Astrocyte (in vitro differentiated cells and primary cell): ENCODE data around the gene CPNE5. TPM values are rescaled to one million over a fixed set of nuclear protein-coding genes. Genes with fewer than 3 reads are reported as not detected.

Experiments used
- DNase-seq: peaks from one replicate; pipeline ENCODE4 v3.0.0-alpha.2; 2010; ENCODE audit warnings: low read depth
- FAIRE-seq: peaks from 2 replicates; lab custom pipeline; 2011; peaks lifted over from hg19 to GRCh38; lab: Jason Lieb, UNC
- H2AFZ ChIP-seq: 2 replicates; pipeline ENCODE4 v1.6.0; 2012; ENCODE audit warnings: low read depth, low read length, inconsistent platforms
- H3K27ac ChIP-seq: 2 replicates; pipeline ENCODE4 v1.5.1; 2011; ENCODE audit warnings: low read depth, low read length, inconsistent platforms
- H3K27me3 ChIP-seq: 2 replicates; pipeline ENCODE4 v1.6.0; 2011; ENCODE audit warnings: low read length, inconsistent platforms; ENCODE audit not compliant: insufficient read depth
- H3K36me3 ChIP-seq: 2 replicates; pipeline ENCODE4 v1.5.1; 2011; ENCODE audit warnings: low read length, inconsistent platforms; ENCODE audit not compliant: insufficient read depth
- H3K4me1 ChIP-seq: 2 replicates; pipeline ENCODE4 v1.5.1; 2011; ENCODE audit warnings: low read length, inconsistent platforms; ENCODE audit not compliant: insufficient read depth
- H3K4me2 ChIP-seq: 2 replicates; pipeline ENCODE4 v1.6.0; 2012; ENCODE audit warnings: low read length, inconsistent platforms
- H3K4me3 ChIP-seq: 2 replicates; pipeline ENCODE4 v1.5.1; 2011; ENCODE audit warnings: low read depth, mild to moderate bottlenecking, low read length, inconsistent platforms; ENCODE audit not compliant: insufficient read depth
- H3K79me2 ChIP-seq: 2 replicates; pipeline ENCODE4 v1.6.0; 2012; ENCODE audit warnings: mild to moderate bottlenecking, low read length, inconsistent platforms; ENCODE audit not compliant: insufficient read depth
- H3K9ac ChIP-seq: 2 replicates; pipeline ENCODE4 v1.6.0; 2012; ENCODE audit warnings: mild to moderate bottlenecking, low read length, inconsistent platforms
- H3K9me3 ChIP-seq: 2 replicates; pipeline ENCODE4 v1.5.1; 2012; ENCODE audit warnings: low read depth, mild to moderate bottlenecking, low read length, inconsistent platforms; ENCODE audit not compliant: insufficient read depth
- H4K20me1 ChIP-seq: 2 replicates; pipeline ENCODE4 v1.6.0; 2012; ENCODE audit warnings: low read length, inconsistent platforms; ENCODE audit not compliant: insufficient read depth
- H3K27ac Mint-ChIP-seq: one replicate; pipeline ENCODE4 v1.8.0; 2021; ENCODE audit warnings: mild to moderate bottlenecking, mixed read lengths; ENCODE audit not compliant: unreplicated experiment
- H3K27me3 Mint-ChIP-seq: one replicate; pipeline ENCODE4 v1.8.0; 2021; ENCODE audit warnings: low read depth, mixed read lengths; ENCODE audit not compliant: unreplicated experiment
- H3K36me3 Mint-ChIP-seq: one replicate; pipeline ENCODE4 v1.8.0; 2021; ENCODE audit warnings: low read depth, mixed read lengths; ENCODE audit not compliant: unreplicated experiment
- H3K4me1 Mint-ChIP-seq: one replicate; pipeline ENCODE4 v1.8.0; 2021; ENCODE audit warnings: low read depth, mixed read lengths; ENCODE audit not compliant: unreplicated experiment
- H3K4me3 Mint-ChIP-seq: one replicate; pipeline ENCODE4 v1.8.0; 2021; ENCODE audit warnings: mild to moderate bottlenecking, moderate library complexity, mixed read lengths; ENCODE audit not compliant: unreplicated experiment
- H3K9me3 Mint-ChIP-seq: one replicate; pipeline ENCODE4 v1.8.0; 2021; ENCODE audit warnings: mild to moderate bottlenecking, mixed read lengths; ENCODE audit not compliant: unreplicated experiment
- CTCF ChIP-seq: IDR thresholded peaks from 2 replicates; pipeline ENCODE4 v1.5.1; 2011; ENCODE audit warnings: low read depth, mild to moderate bottlenecking, inconsistent platforms, low read length, moderate library complexity; ENCODE audit not compliant: insufficient read depth
- EZH2 ChIP-seq: IDR thresholded peaks from 2 replicates; pipeline ENCODE4 v1.6.1; 2012; ENCODE audit warnings: mild to moderate bottlenecking, low read length, inconsistent platforms; ENCODE audit not compliant: insufficient read depth
- total RNA-seq: library from RNA; stranded (reverse); gene quantifications from 2 replicates; pipeline ENCODE4 v1.2.1, GENCODE V29; 2021

The CPNE5 gene
- total RNA-seq, 1 donor from 2014 or later, result 0.11 TPM

- Histone ChIP-seq H3K9me3 (no peaks in the 10 kb centered on the region), H3K9ac (no peak overlapping the region), H3K4me2 (no peak overlapping the region), H3K27me3 (no peaks in the 10 kb centered on the region), H4K20me1 (peaks cover 48% of the 10 kb centered on the region), H2AFZ (no peak overlapping the region), H3K4me1 (peaks cover 9% of the 10 kb centered on the region), H3K4me3 (no peak overlapping the region), H3K36me3 (peaks cover 8% of the 10 kb centered on the region), H3K27ac (no peak overlapping the region), H3K79me2 (peaks cover 76% of the 10 kb centered on the region)
- FAIRE-seq, result no peak
- Mint-ChIP-seq H3K4me1 (peaks cover 10% of the 10 kb centered on the region), H3K27ac (no peak overlapping the region), H3K4me3 (no peak overlapping the region), H3K27me3 (no peaks in the 10 kb centered on the region), H3K9me3 (no peaks in the 10 kb centered on the region), H3K36me3 (peaks cover 26% of the 10 kb centered on the region)
- TF ChIP-seq CTCF, result no peak
- no peak for TF ChIP-seq EZH2
- no peak for DNase-seq
Observed at GRCh38 chr6:36862164-36862847, 23.1 kb upstream of the CPNE5 start.

GRCh38 chr6:36860126-36860525 lies 20.9 kb upstream of the CPNE5 start:
- TF ChIP-seq EZH2 (no peak), CTCF (no peak)
- H3K4me2 ChIP-seq, result no peak overlapping the region
- Mint-ChIP-seq H3K9me3 (no peaks in the 10 kb centered on the region), H3K27ac (no peak overlapping the region), H3K36me3 (peaks cover 25% of the 10 kb centered on the region), H3K27me3 (no peaks in the 10 kb centered on the region), H3K4me1 (peaks cover 10% of the 10 kb centered on the region), H3K4me3 (no peak overlapping the region)
- H3K27ac ChIP-seq, result no peak overlapping the region
- peaks cover 9% of the 10 kb centered on the region for H3K4me1 ChIP-seq
- H3K9ac ChIP-seq, result no peak overlapping the region
- FAIRE-seq, result no peak
- H3K9me3 ChIP-seq, result no peaks in the 10 kb centered on the region
- H3K79me2 ChIP-seq, result peaks cover 57% of the 10 kb centered on the region
- H3K27me3 ChIP-seq, result no peaks in the 10 kb centered on the region
- H3K36me3 ChIP-seq, result peaks cover 16% of the 10 kb centered on the region
- no peak for DNase-seq
- no peak overlapping the region for H3K4me3 ChIP-seq
- no peak overlapping the region for H2AFZ ChIP-seq
- peaks cover 37% of the 10 kb centered on the region for H4K20me1 ChIP-seq

- Mint-ChIP-seq H3K4me3 (no peak overlapping the region), H3K9me3 (no peaks in the 10 kb centered on the region), H3K4me1 (peaks cover 12% of the 10 kb centered on the region), H3K27me3 (no peaks in the 10 kb centered on the region), H3K36me3 (peaks cover 21% of the 10 kb centered on the region), H3K27ac (peak overlapping the region; percentile 28)
- Histone ChIP-seq H3K4me1 (peaks cover 11% of the 10 kb centered on the region), H3K9ac (no peak overlapping the region), H3K79me2 (peaks cover 42% of the 10 kb centered on the region), H2AFZ (no peak overlapping the region), H3K27ac (no peak overlapping the region), H3K9me3 (no peaks in the 10 kb centered on the region), H4K20me1 (peaks cover 26% of the 10 kb centered on the region), H3K4me3 (no peak overlapping the region), H3K36me3 (peaks cover 18% of the 10 kb centered on the region), H3K4me2 (peak overlapping the region; percentile 28), H3K27me3 (no peaks in the 10 kb centered on the region)
- TF ChIP-seq CTCF (no peak), EZH2 (no peak)
- DNase-seq, result peak; percentile 80
- peak; percentile 32 for FAIRE-seq
Observed at GRCh38 chr6:36858407-36858981, 19.2 kb upstream of the CPNE5 start.
